GM12891 (cell line): ENCODE measurements around the gene DCT.

Experiments used
- POLR2A ChIP-seq: IDR thresholded peaks from 2 replicates; pipeline ENCODE4 v1.6.1; 2011; ENCODE audit warnings: low read depth, low read length, control low read depth
- POLR2AphosphoS5 ChIP-seq: IDR thresholded peaks from 2 replicates; pipeline ENCODE4 v1.6.1; 2011; ENCODE audit warnings: low read depth, low read length, control low read depth
- TAF1 ChIP-seq: IDR thresholded peaks from 2 replicates; pipeline ENCODE4 v1.6.1; 2011; ENCODE audit warnings: low read depth, low read length, control low read depth

- TF ChIP-seq TAF1 = no peak
- TF ChIP-seq POLR2AphosphoS5 = no peak
- TF ChIP-seq POLR2A = no peak
These were observed 14.7 kb downstream of the DCT start for GRCh38 chr13:94464771-94465170.
